Trophoblast cell (in vitro differentiated cells and primary cell): ENCODE data around the gene ST6GALNAC1.
"Not testable (repeated sequence)": the region's sequence is repeated elsewhere in the genome, so short reads cannot be mapped to it uniquely, and the experiment has no call there.

ENCODE experiments used
- DNase-seq, 2 donors: peaks; one replicate each; pipeline ENCODE4 v3.0.0-alpha.2; 2016
- H2AFZ ChIP-seq: 2 replicates; pipeline ENCODE4 v1.6.1; 2013; ENCODE audit warnings: low read length, moderate library complexity, mild to moderate bottlenecking; ENCODE audit not compliant: insufficient read depth, poor library complexity
- H2AK5ac ChIP-seq: 2 replicates; pipeline ENCODE4 v1.6.1; 2013; ENCODE audit warnings: mild to moderate bottlenecking, low read length
- H2BK120ac ChIP-seq: 2 replicates; pipeline ENCODE4 v1.6.1; 2013; ENCODE audit warnings: low read length, mild to moderate bottlenecking, moderate library complexity; ENCODE audit not compliant: insufficient read depth, poor library complexity
- H2BK12ac ChIP-seq: 2 replicates; pipeline ENCODE4 v1.6.1; 2013; ENCODE audit warnings: mild to moderate bottlenecking, low read length, moderate library complexity
- H2BK5ac ChIP-seq: 2 replicates; pipeline ENCODE4 v1.6.1; 2013; ENCODE audit warnings: low read length, low read depth, moderate library complexity, mild to moderate bottlenecking; ENCODE audit not compliant: poor library complexity
- H3K14ac ChIP-seq: 2 replicates; pipeline ENCODE4 v1.6.1; 2013; ENCODE audit warnings: mild to moderate bottlenecking, low read length
- H3K18ac ChIP-seq: 2 replicates; pipeline ENCODE4 v1.6.1; 2013; ENCODE audit warnings: mild to moderate bottlenecking, low read length
- H3K23ac ChIP-seq: 2 replicates; pipeline ENCODE4 v1.6.1; 2013; ENCODE audit warnings: low read length
- H3K27ac ChIP-seq: 2 replicates; pipeline ENCODE4 v1.5.1; 2013; ENCODE audit warnings: low read depth, mild to moderate bottlenecking, inconsistent platforms, low read length, moderate library complexity
- H3K27me3 ChIP-seq: 2 replicates; pipeline ENCODE4 v1.6.1; 2013; ENCODE audit warnings: inconsistent platforms, mild to moderate bottlenecking, low read length, moderate library complexity; ENCODE audit not compliant: insufficient read depth
- H3K36me3 ChIP-seq, 2 experiments: 1 replicate in 1 of 2; 2 replicates in 1 of 2; pipeline ENCODE4 v1.6.1; 2013; ENCODE audit warnings: low read length in 2 of 2, mild to moderate bottlenecking in 2 of 2, moderate library complexity in 1 of 2; ENCODE audit not compliant: insufficient read depth in 2 of 2, control insufficient read depth in 1 of 2
- H3K4ac ChIP-seq: 2 replicates; pipeline ENCODE4 v1.6.1; 2013; ENCODE audit warnings: low read depth, mild to moderate bottlenecking, low read length, moderate library complexity
- H3K4me1 ChIP-seq, 2 experiments: 1 replicate in 1 of 2; 2 replicates in 1 of 2; pipeline ENCODE4 v1.6.1; 2013; ENCODE audit warnings: low read length in 2 of 2, mild to moderate bottlenecking in 2 of 2, moderate library complexity in 1 of 2; ENCODE audit not compliant: insufficient read depth in 2 of 2, control insufficient read depth in 1 of 2
- H3K4me2 ChIP-seq: 2 replicates; pipeline ENCODE4 v1.6.1; 2013; ENCODE audit warnings: inconsistent platforms, mild to moderate bottlenecking, low read length, moderate library complexity
- H3K4me3 ChIP-seq: 2 replicates; pipeline ENCODE4 v1.5.1; 2013; ENCODE audit warnings: mild to moderate bottlenecking, low read depth, low read length, inconsistent platforms
- H3K79me1 ChIP-seq: one replicate; pipeline ENCODE4 v1.6.1; 2013; ENCODE audit warnings: low read length
- H3K79me2 ChIP-seq: 2 replicates; pipeline ENCODE4 v1.6.1; 2013; ENCODE audit warnings: low read length, mild to moderate bottlenecking; ENCODE audit not compliant: control insufficient read depth, insufficient read depth, poor library complexity
- H3K9ac ChIP-seq: 2 replicates; pipeline ENCODE4 v1.6.1; 2013; ENCODE audit warnings: mild to moderate bottlenecking, low read length
- H3K9me3 ChIP-seq: 2 replicates; pipeline ENCODE4 v1.6.1; 2013; ENCODE audit warnings: low read depth, mild to moderate bottlenecking, control low read depth, inconsistent platforms, low read length; ENCODE audit not compliant: insufficient read depth
- H4K12ac ChIP-seq: 2 replicates; pipeline ENCODE4 v1.6.1; 2013; ENCODE audit warnings: low read depth, mild to moderate bottlenecking, low read length, moderate library complexity
- H4K8ac ChIP-seq: 2 replicates; pipeline ENCODE4 v1.6.1; 2013; ENCODE audit warnings: low read depth, mild to moderate bottlenecking, low read length, moderate library complexity
- H4K91ac ChIP-seq: one replicate; pipeline ENCODE4 v1.6.1; 2013; ENCODE audit warnings: low read depth, mild to moderate bottlenecking, low read length, moderate library complexity
- WGBS: extraction: QIAGEN DNeasy Blood & Tissue Kit; methylation state at CpG from one replicate; pipeline ENCODE4 v1.1.7; 2013; ENCODE audit warnings: missing lambda C conversion rate; ENCODE audit not compliant: insufficient read length, insufficient coverage; ENCODE audit errors: extremely low coverage; 5-methylcytosine and 5-hydroxymethylcytosine counted together

The ST6GALNAC1 gene

GRCh38 chr17:76606685-76607084 is 36.9 kb downstream of the ST6GALNAC1 start:
- H3K27ac ChIP-seq, H2AK5ac ChIP-seq, H3K4me2 ChIP-seq: not testable (repeated sequence)

GRCh38 chr17:76601065-76601464 is 42.5 kb downstream of the ST6GALNAC1 start:
- H3K4me3 ChIP-seq: no peak overlapping the region
- H3K23ac ChIP-seq: no peak overlapping the region
- peak overlapping the region; percentile 57 for H2BK5ac ChIP-seq
- H3K9me3 ChIP-seq: no peaks in the 10 kb centered on the region
- no peak overlapping the region for H3K9ac ChIP-seq
- H3K18ac ChIP-seq: peak overlapping the region; percentile 60
- H4K91ac ChIP-seq: peak overlapping the region; percentile 92
- peak overlapping the region; percentile 76 for H3K4ac ChIP-seq
- H3K79me1 ChIP-seq: peaks cover 20% of the 10 kb centered on the region
- peak overlapping the region; percentile 75 for H3K14ac ChIP-seq
- peak overlapping the region; percentile 91 for H2AK5ac ChIP-seq
- no peaks in the 10 kb centered on the region for H3K79me2 ChIP-seq
- H3K4me1 ChIP-seq: peaks cover 17 to 26% of the 10 kb centered on the region in 2 experiments
- peak overlapping the region; percentile 90 for H2BK12ac ChIP-seq
- no peaks in the 10 kb centered on the region for H3K27me3 ChIP-seq
- H2BK120ac ChIP-seq: peak overlapping the region; percentile 88
- DNase-seq: no peak
- peak overlapping the region; percentile 58 for H4K8ac ChIP-seq
- peak overlapping the region; percentile 67 for H3K27ac ChIP-seq
- no peak overlapping the region for H2AFZ ChIP-seq
- H3K4me2 ChIP-seq: no peak overlapping the region
- no CpG with 5 or more reads among the region's 8 CpGs for WGBS
- no peak overlapping the region for H4K12ac ChIP-seq
- H3K36me3 ChIP-seq: no peaks in the 10 kb centered on the region

More at GRCh38 chr17:76606685-76607084, 36.9 kb downstream of the ST6GALNAC1 start:
- H3K27me3 ChIP-seq, H4K8ac ChIP-seq, H3K4ac ChIP-seq, H3K18ac ChIP-seq, H4K91ac ChIP-seq, H3K9me3 ChIP-seq, H2AFZ ChIP-seq, H3K23ac ChIP-seq, H2BK5ac ChIP-seq, H3K9ac ChIP-seq, H3K14ac ChIP-seq, H3K79me2 ChIP-seq, H3K36me3 ChIP-seq, H4K12ac ChIP-seq, H2BK12ac ChIP-seq, H3K79me1 ChIP-seq, H2BK120ac ChIP-seq, DNase-seq, H3K4me3 ChIP-seq: not testable (repeated sequence)
- WGBS: no CpG with 5 or more reads among the region's 1 CpG
- H3K4me1 ChIP-seq: peaks cover 7 to 11% of the 10 kb centered on the region in 2 experiments

GRCh38 chr17:76599694-76600460 is 43.7 kb downstream of the ST6GALNAC1 start:
- peak in 1 of 2 donors; percentile 32 for DNase-seq
- Histone ChIP-seq H3K4me2 (no peak overlapping the region), H3K27ac (no peak overlapping the region), H4K8ac (peak overlapping the region; percentile 29), H2BK5ac (peak overlapping the region; percentile 46), H3K4ac (no peak overlapping the region), H3K9me3 (no peaks in the 10 kb centered on the region), H2AFZ (no peak overlapping the region), H4K12ac (no peak overlapping the region), H3K36me3 (no peaks in the 10 kb centered on the region), H3K27me3 (no peaks in the 10 kb centered on the region), H4K91ac (peak overlapping the region; percentile 92), H3K23ac (no peak overlapping the region), H3K79me2 (no peaks in the 10 kb centered on the region), H3K79me1 (peaks cover 20% of the 10 kb centered on the region), H3K9ac (no peak overlapping the region), H3K18ac (no peak overlapping the region), H3K4me3 (no peak overlapping the region), H2AK5ac (peak overlapping the region; percentile 44), H2BK12ac (peak overlapping the region; percentile 75), H3K4me1 (peaks cover 17 to 21% of the 10 kb centered on the region in 2 experiments), H3K14ac (no peak overlapping the region), H2BK120ac (peak overlapping the region; percentile 47)
- WGBS: no CpG with 5 or more reads among the region's 17 CpGs

- H3K9ac ChIP-seq: no peak overlapping the region
- H2AK5ac ChIP-seq: no peak overlapping the region
- H3K4ac ChIP-seq: no peak overlapping the region
- H4K91ac ChIP-seq: no peak overlapping the region
- peaks cover 17 to 21% of the 10 kb centered on the region in 2 experiments for H3K4me1 ChIP-seq
- no peak overlapping the region for H3K4me2 ChIP-seq
- peaks cover 20% of the 10 kb centered on the region for H3K79me1 ChIP-seq
- H4K12ac ChIP-seq: no peak overlapping the region
- H3K23ac ChIP-seq: no peak overlapping the region
- H3K27ac ChIP-seq: no peak overlapping the region
- H3K18ac ChIP-seq: no peak overlapping the region
- H3K36me3 ChIP-seq: no peaks in the 10 kb centered on the region
- H4K8ac ChIP-seq: no peak overlapping the region
- H2BK120ac ChIP-seq: no peak overlapping the region
- no peak overlapping the region for H2BK5ac ChIP-seq
- no peaks in the 10 kb centered on the region for H3K79me2 ChIP-seq
- WGBS: no CpG with 5 or more reads among the region's 2 CpGs
- H3K4me3 ChIP-seq: no peak overlapping the region
- no peak overlapping the region for H2AFZ ChIP-seq
- H3K27me3 ChIP-seq: no peaks in the 10 kb centered on the region
- H2BK12ac ChIP-seq: no peak overlapping the region
- peak in 1 of 2 donors; percentile 29 for DNase-seq
- no peaks in the 10 kb centered on the region for H3K9me3 ChIP-seq
- H3K14ac ChIP-seq: no peak overlapping the region
Observed at GRCh38 chr17:76598004-76598439, 45.5 kb downstream of the ST6GALNAC1 start.
